ENCODE measurements around the gene LNP1. TPM values are rescaled to one million over a fixed set of nuclear protein-coding genes. Genes with fewer than 3 reads are reported as not detected.

LNP1 gene
- total RNA-seq, 4 donors from 2014 or later, result 1.8 to 3.7 (median 2.4) TPM

GRCh38 chr3:100358413-100358812 lies 42.9 kb upstream of the LNP1 start:
- peaks cover 13 to 91% (median 53%) of the 10 kb centered on the region in 4 donors for H3K36me3 ChIP-seq
- TF ChIP-seq POLR2AphosphoS5 (IDR thresholded peaks at IDR 0.05) (no peak), CTCF (IDR thresholded peaks at IDR 0.05) (no peak), EP300 (IDR thresholded peaks at IDR 0.05) (no peak), POLR2A (IDR thresholded peaks at IDR 0.05; ENCODE audit: low read depth) (no peak)

GRCh38 chr3:100359035-100359434 lies 42.3 kb upstream of the LNP1 start:
- Histone ChIP-seq H3K9me3 (peaks cover 0 to 4% (median 0%) of the 10 kb centered on the region in 4 donors), H3K36me3 (peaks cover 13 to 91% (median 55%) of the 10 kb centered on the region in 4 donors), H3K27me3 (no peaks in the 10 kb centered on the region), H3K27ac (replicated peaks in 1 of 4) (no peak overlapping the region), H3K4me3 (no peak overlapping the region), H3K4me1 (no peaks in the 10 kb centered on the region)
- intact Hi-C loops (cut with DNase I), result no loop called here
- 100% methylated on average over 3 of the region's 3 CpGs for WGBS
- TF ChIP-seq POLR2A (IDR thresholded peaks at IDR 0.05; ENCODE audit: low read depth) (no peak), POLR2AphosphoS5 (IDR thresholded peaks at IDR 0.05) (no peak), CTCF (IDR thresholded peaks at IDR 0.05) (no peak), EP300 (IDR thresholded peaks at IDR 0.05) (no peak)
- no peak for DNase-seq (ENCODE audit: extremely low spot score)

More at GRCh38 chr3:100358413-100358812, 42.9 kb upstream of the LNP1 start:
- no peak overlapping the region for H3K4me3 ChIP-seq
- H3K9me3 ChIP-seq, result peaks cover 0 to 4% (median 0%) of the 10 kb centered on the region in 4 donors
- 98% methylated on average over 2 of the region's 2 CpGs for WGBS
- intact Hi-C loops (cut with DNase I), result no loop called here
- no peaks in the 10 kb centered on the region for H3K4me1 ChIP-seq
- H3K27me3 ChIP-seq, result no peaks in the 10 kb centered on the region
- no peak for DNase-seq (ENCODE audit: extremely low spot score)
- no peak overlapping the region for H3K27ac ChIP-seq (replicated peaks in 1 of 4)

GRCh38 chr3:100360757-100361496 lies 40.4 kb upstream of the LNP1 start:
- H3K27ac ChIP-seq (replicated peaks in 1 of 4), result no peak overlapping the region
- WGBS, result 91% methylated on average over 4 of the region's 4 CpGs
- no peak for DNase-seq (ENCODE audit: extremely low spot score)
- TF ChIP-seq CTCF (IDR thresholded peaks at IDR 0.05) (no peak), POLR2AphosphoS5 (IDR thresholded peaks at IDR 0.05) (no peak), EP300 (IDR thresholded peaks at IDR 0.05) (no peak), POLR2A (IDR thresholded peaks at IDR 0.05; ENCODE audit: low read depth) (no peak)
- H3K4me3 ChIP-seq, result no peak overlapping the region
- no peaks in the 10 kb centered on the region for H3K27me3 ChIP-seq
- peaks cover 0 to 4% (median 0%) of the 10 kb centered on the region in 4 donors for H3K9me3 ChIP-seq
- peaks cover 9 to 91% (median 52%) of the 10 kb centered on the region in 4 donors for H3K36me3 ChIP-seq
- H3K4me1 ChIP-seq, result no peaks in the 10 kb centered on the region
- intact Hi-C loops (cut with DNase I), result no loop called here

GRCh38 chr3:100361897-100362296 lies 39.4 kb upstream of the LNP1 start:
- H3K36me3 ChIP-seq, result peaks cover 7 to 95% (median 55%) of the 10 kb centered on the region in 4 donors
- 74% methylated on average over 1 of the region's 1 CpG for WGBS

More at GRCh38 chr3:100361897-100362296, 39.4 kb upstream of the LNP1 start:
- DNase-seq (ENCODE audit: extremely low spot score), result no peak
- TF ChIP-seq POLR2AphosphoS5 (IDR thresholded peaks at IDR 0.05), result no peak
- TF ChIP-seq CTCF (IDR thresholded peaks at IDR 0.05), result no peak
- TF ChIP-seq POLR2A (IDR thresholded peaks at IDR 0.05; ENCODE audit: low read depth), result no peak
- no peaks in the 10 kb centered on the region for H3K4me1 ChIP-seq
- no peak overlapping the region for H3K27ac ChIP-seq (replicated peaks in 1 of 4)
- no peak overlapping the region for H3K4me3 ChIP-seq
- intact Hi-C loops (cut with DNase I), result no loop called here
- H3K27me3 ChIP-seq, result no peaks in the 10 kb centered on the region
- peaks cover 0 to 4% (median 0%) of the 10 kb centered on the region in 4 donors for H3K9me3 ChIP-seq
